Right lobe of liver (tissue), 4 donors: ENCODE measurements around the gene MMP21.

Experiments used
- POLR2A ChIP-seq: fragments of 450-650 bp; IDR thresholded peaks from one replicate; pipeline ENCODE4 v1.6.1; 2017; ENCODE audit warnings: antibody characterized with exemption, mild to moderate bottlenecking
- TF ChIP-seq, protein P1 (sequence below), 4 donors: fragments of 200-600 bp in 3 of 4; fragments of 450-650 bp in 1 of 4; IDR thresholded peaks; one replicate each; pipeline versions ENCODE4 v1.5.1 to v1.8.0; 2016 to 2022; ENCODE audit warnings: antibody characterized with exemption in 4 of 4, mild to moderate bottlenecking in 2 of 4
- donor health status: DM: no; HTN: no; CAD: no.
- donor health status: DM: no; HTN: no; CAD: no.
- donor health status: DM: no; HTN: yes; CAD: no.

DNA sequence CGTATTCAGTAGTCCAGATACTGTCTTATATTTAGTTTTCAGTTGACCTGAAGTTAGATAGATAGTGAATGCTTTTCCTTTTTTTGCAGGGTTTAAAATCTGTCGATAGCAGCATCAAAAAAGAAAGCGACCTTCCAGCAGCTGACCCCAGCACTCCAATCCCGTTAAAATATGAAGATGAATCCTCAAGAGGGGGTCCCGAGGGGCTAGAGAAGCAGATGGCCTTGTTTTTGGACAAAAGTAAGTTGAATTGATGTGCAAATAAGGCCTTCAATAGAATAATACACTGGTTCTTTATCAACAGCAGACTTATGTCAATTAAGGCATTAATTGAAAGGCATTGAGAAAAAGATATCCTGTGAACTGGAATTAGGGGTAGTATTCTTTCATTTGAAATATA is 37.4 kb downstream of the MMP21 start:
- TF ChIP-seq, protein P1, sequence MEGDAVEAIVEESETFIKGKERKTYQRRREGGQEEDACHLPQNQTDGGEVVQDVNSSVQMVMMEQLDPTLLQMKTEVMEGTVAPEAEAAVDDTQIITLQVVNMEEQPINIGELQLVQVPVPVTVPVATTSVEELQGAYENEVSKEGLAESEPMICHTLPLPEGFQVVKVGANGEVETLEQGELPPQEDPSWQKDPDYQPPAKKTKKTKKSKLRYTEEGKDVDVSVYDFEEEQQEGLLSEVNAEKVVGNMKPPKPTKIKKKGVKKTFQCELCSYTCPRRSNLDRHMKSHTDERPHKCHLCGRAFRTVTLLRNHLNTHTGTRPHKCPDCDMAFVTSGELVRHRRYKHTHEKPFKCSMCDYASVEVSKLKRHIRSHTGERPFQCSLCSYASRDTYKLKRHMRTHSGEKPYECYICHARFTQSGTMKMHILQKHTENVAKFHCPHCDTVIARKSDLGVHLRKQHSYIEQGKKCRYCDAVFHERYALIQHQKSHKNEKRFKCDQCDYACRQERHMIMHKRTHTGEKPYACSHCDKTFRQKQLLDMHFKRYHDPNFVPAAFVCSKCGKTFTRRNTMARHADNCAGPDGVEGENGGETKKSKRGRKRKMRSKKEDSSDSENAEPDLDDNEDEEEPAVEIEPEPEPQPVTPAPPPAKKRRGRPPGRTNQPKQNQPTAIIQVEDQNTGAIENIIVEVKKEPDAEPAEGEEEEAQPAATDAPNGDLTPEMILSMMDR (IDR thresholded peaks at IDR 0.05) = no peak
- TF ChIP-seq POLR2A = no peak
